Muscle of arm (tissue), 12 donors: ENCODE results near the gene RMC1. TPM values are rescaled to one million over a fixed set of nuclear protein-coding genes. Genes with fewer than 3 reads are reported as not detected.
"Not testable (repeated sequence)": the region's sequence is repeated elsewhere in the genome, so short reads cannot be mapped to it uniquely, and the experiment has no call there.

Source experiments
- DNase-seq: peaks from one replicate; pipeline ENCODE4 v3.0.0-alpha.2; 2013
- polyA plus RNA-seq, 12 donors: library from polyadenylated mRNA; unstranded; fragments of 120-200 nt; gene quantifications; one replicate each; pipeline ENCODE4 v1.2.1, GENCODE V29; 2013; ENCODE audit not compliant: insufficient read length in 12 of 12

RMC1 gene
- polyA plus RNA-seq, 12 donors, result 12.0 to 20.4 (median 15.3) TPM; not detected in 1

- DNase-seq, result no peak
Measured at GRCh38 chr18:23494992-23495391, 8.3 kb upstream of the RMC1 start.

GRCh38 chr18:23495723-23496440, 7.4 kb upstream of the RMC1 start:
- no peak for DNase-seq

- no peak for DNase-seq
Measured at GRCh38 chr18:23498117-23498516, 5.2 kb upstream of the RMC1 start.

- no peak for DNase-seq
Measured at GRCh38 chr18:23498877-23499276, 4.4 kb upstream of the RMC1 start.

GRCh38 chr18:23499291-23499781, 4.0 kb upstream of the RMC1 start:
- DNase-seq, result no peak

- DNase-seq, result no peak
Measured at GRCh38 chr18:23501626-23502025, 1.7 kb upstream of the RMC1 start.

- DNase-seq, result no peak
Measured at GRCh38 chr18:23502516-23503037, 734 bp upstream of the RMC1 start.

GRCh38 chr18:23503963-23504344, 643 bp downstream of the RMC1 start:
- DNase-seq, result no peak

GRCh38 chr18:23504720-23505119, 1.4 kb downstream of the RMC1 start:
- DNase-seq, result no peak

GRCh38 chr18:23506393-23506792, 3.1 kb downstream of the RMC1 start:
- DNase-seq, result no peak

GRCh38 chr18:23510923-23511322, 7.6 kb downstream of the RMC1 start:
- DNase-seq, result not testable (repeated sequence)

- not testable (repeated sequence) for DNase-seq
Measured at GRCh38 chr18:23512216-23512615, 8.9 kb downstream of the RMC1 start.

GRCh38 chr18:23512641-23513040, 9.3 kb downstream of the RMC1 start:
- DNase-seq, result no peak

- DNase-seq, result peak; percentile 78
Measured at GRCh38 chr18:23515911-23516546, 12.7 kb downstream of the RMC1 start.

- DNase-seq, result no peak
Measured at GRCh38 chr18:23519734-23520133, 16.4 kb downstream of the RMC1 start.

GRCh38 chr18:23521271-23521670, 18.0 kb downstream of the RMC1 start:
- DNase-seq, result no peak

GRCh38 chr18:23521907-23522306, 18.6 kb downstream of the RMC1 start:
- no peak for DNase-seq

- DNase-seq, result no peak
Measured at GRCh38 chr18:23523429-23524212, 20.3 kb downstream of the RMC1 start.

GRCh38 chr18:23524213-23524707, 20.9 kb downstream of the RMC1 start:
- DNase-seq, result no peak

- DNase-seq, result no peak
Measured at GRCh38 chr18:23526501-23527063, 23.3 kb downstream of the RMC1 start.

- DNase-seq, result no peak
Measured at GRCh38 chr18:23528580-23529472, 25.5 kb downstream of the RMC1 start.
